Natural killer cell (primary cell): Measurements from ENCODE around the gene WNT3A. TPM values are rescaled to one million over a fixed set of nuclear protein-coding genes. Genes with fewer than 3 reads are reported as not detected.
A peak's percentile ranks its signal among the peaks of the same experiment; 100 is the strongest.

Experiments
- ATAC-seq, 3 donors: fragments of 150-1000 bp in 2 of 3; fragments of 200-7000 bp in 1 of 3; cut with Tn5 transposase; 1 replicate in 1 of 3; 2 replicates in 2 of 3; pipeline ENCODE4 v1.10.0; 2021; ENCODE audit warnings: mild to moderate bottlenecking in 2 of 3, moderate library complexity in 2 of 3
- DNase-seq, 2 donors: peaks; one replicate each; pipeline versions ENCODE4 v3.0.0 to v3.0.0-alpha.2; 2013 to 2021; ENCODE audit warnings: mixed read lengths in 1 of 2
- H3K27ac ChIP-seq: one replicate; pipeline ENCODE4 v1.5.1; 2013; ENCODE audit warnings: mild to moderate bottlenecking, low read length
- H3K27me3 ChIP-seq: one replicate; pipeline ENCODE4 v1.6.1; 2013; ENCODE audit warnings: low read length; ENCODE audit not compliant: control insufficient read depth, insufficient read depth
- H3K36me3 ChIP-seq: one replicate; pipeline ENCODE4 v1.6.1; 2013; ENCODE audit warnings: low read length; ENCODE audit not compliant: control insufficient read depth, insufficient read depth
- H3K4me1 ChIP-seq: one replicate; pipeline ENCODE4 v1.6.1; 2013; ENCODE audit warnings: low read length; ENCODE audit not compliant: control insufficient read depth, insufficient read depth
- H3K4me3 ChIP-seq: one replicate; pipeline ENCODE4 v1.5.1; 2013; ENCODE audit warnings: low read length
- H3K9me3 ChIP-seq: one replicate; pipeline ENCODE4 v1.6.1; 2013; ENCODE audit warnings: low read length; ENCODE audit not compliant: control insufficient read depth, insufficient read depth
- H3K27ac Mint-ChIP-seq, 2 donors: one replicate each; pipeline ENCODE4 v1.8.0; 2022; ENCODE audit warnings: mild to moderate bottlenecking in 2 of 2, mixed read lengths in 2 of 2, moderate library complexity in 1 of 2
- H3K27me3 Mint-ChIP-seq, 2 donors: one replicate each; pipeline ENCODE4 v1.8.0; 2022; ENCODE audit warnings: low read depth in 2 of 2, mixed read lengths in 2 of 2
- H3K36me3 Mint-ChIP-seq: one replicate; pipeline ENCODE4 v1.8.0; 2022; ENCODE audit warnings: mixed read lengths
- H3K4me1 Mint-ChIP-seq, 2 donors: one replicate each; pipeline ENCODE4 v1.8.0; 2022; ENCODE audit warnings: mixed read lengths in 2 of 2
- H3K4me3 Mint-ChIP-seq: one replicate; pipeline ENCODE4 v1.8.0; 2022; ENCODE audit warnings: mild to moderate bottlenecking, moderate library complexity, mixed read lengths
- H3K9me3 Mint-ChIP-seq, 2 donors: one replicate each; pipeline ENCODE4 v1.8.0; 2022; ENCODE audit warnings: mixed read lengths in 2 of 2
- CTCF ChIP-seq: fragments of 200-600 bp; IDR thresholded peaks from one replicate; pipeline ENCODE4 v1.8.0; 2022; ENCODE audit warnings: antibody characterized with exemption
- WGBS: methylation state at CpG from one replicate; pipeline ENCODE4 v1.1.7; 2013; ENCODE audit warnings: missing lambda C conversion rate; ENCODE audit not compliant: insufficient coverage; 5-methylcytosine and 5-hydroxymethylcytosine counted together
- intact Hi-C: fragments of 100-400 bp; cut with micrococcal nuclease; formaldehyde crosslinking; loops from one replicate; pipeline ENCODE4 v1.14.2; 2022
- total RNA-seq, 4 donors: library from RNA; stranded (reverse); fragments of 120-200 nt in 1 of 4; gene quantifications; one replicate each; pipeline versions ENCODE4 v1.2.3 to v1.2.4, GENCODE V29; 2013 to 2022

WNT3A gene
- total RNA-seq, 3 donors from 2014 or later (not counting 1 experiment from before 2014, with no cell fraction given): not detected

GRCh38 chr1:228013131-228013934 is 6.5 kb downstream of the WNT3A start:
- Histone ChIP-seq H3K4me3 (no peak overlapping the region), H3K36me3 (no peaks in the 10 kb centered on the region), H3K4me1 (peaks cover 3% of the 10 kb centered on the region), H3K9me3 (no peaks in the 10 kb centered on the region), H3K27ac (no peak overlapping the region), H3K27me3 (peaks cover 2% of the 10 kb centered on the region)
- Mint-ChIP-seq H3K4me3 (no peak overlapping the region), H3K27me3 (peaks cover 14 to 24% of the 10 kb centered on the region in 2 donors), H3K36me3 (no peaks in the 10 kb centered on the region), H3K27ac (no peak overlapping the region), H3K9me3 (no peaks in the 10 kb centered on the region), H3K4me1 (peaks cover 0 to 4% of the 10 kb centered on the region in 2 donors)
- ATAC-seq (no peak), DNase-seq (peak in 1 of 2 donors; percentile 11)
- intact Hi-C loops: no loop called here
- TF ChIP-seq CTCF: no peak
- WGBS: 85% methylated on average over 24 of the region's 24 CpGs

GRCh38 chr1:228013935-228014930 is 7.4 kb downstream of the WNT3A start:
- Histone ChIP-seq H3K4me1 (peaks cover 3% of the 10 kb centered on the region), H3K27ac (no peak overlapping the region), H3K36me3 (no peaks in the 10 kb centered on the region), H3K4me3 (no peak overlapping the region), H3K9me3 (no peaks in the 10 kb centered on the region), H3K27me3 (no peaks in the 10 kb centered on the region)
- 66% methylated on average over 20 of the region's 21 CpGs for WGBS
- Mint-ChIP-seq H3K36me3 (no peaks in the 10 kb centered on the region), H3K4me3 (no peak overlapping the region), H3K27ac (no peak overlapping the region), H3K4me1 (peaks cover 0 to 4% of the 10 kb centered on the region in 2 donors), H3K27me3 (peaks cover 14 to 18% of the 10 kb centered on the region in 2 donors), H3K9me3 (no peaks in the 10 kb centered on the region)
- TF ChIP-seq CTCF: no peak
- intact Hi-C loops: no loop called here
- DNase-seq (peak in 1 of 2 donors; percentile 4), ATAC-seq (no peak)

GRCh38 chr1:228015276-228016180 is 8.7 kb downstream of the WNT3A start:
- no peaks in the 10 kb centered on the region for H3K36me3 Mint-ChIP-seq
- H3K4me1 Mint-ChIP-seq: no peaks in the 10 kb centered on the region
- H3K9me3 Mint-ChIP-seq: no peaks in the 10 kb centered on the region
- Histone ChIP-seq H3K27me3 (no peaks in the 10 kb centered on the region), H3K36me3 (no peaks in the 10 kb centered on the region), H3K4me1 (no peaks in the 10 kb centered on the region), H3K9me3 (no peaks in the 10 kb centered on the region), H3K27ac (no peak overlapping the region), H3K4me3 (no peak overlapping the region)
- DNase-seq: no peak
- no peak overlapping the region for H3K4me3 Mint-ChIP-seq
- peaks cover 10 to 11% of the 10 kb centered on the region in 2 donors for H3K27me3 Mint-ChIP-seq
- intact Hi-C loops: no loop called here
- H3K27ac Mint-ChIP-seq: no peak overlapping the region
- 88% methylated on average over 20 of the region's 21 CpGs for WGBS
- no peak for ATAC-seq
- TF ChIP-seq CTCF: no peak
